Measurements from ENCODE around the gene IL9R. TPM values are rescaled to one million over a fixed set of nuclear protein-coding genes. Genes with fewer than 3 reads are reported as not detected.
"Not testable (repeated sequence)": the region's sequence is repeated elsewhere in the genome, so short reads cannot be mapped to it uniquely, and the experiment has no call there.

IL9R gene
- total RNA-seq, 1 donor from 2014 or later = not detected

GRCh38 chrX:155968791-155969190 lies 28.7 kb upstream of the IL9R start:
- no peak overlapping the region for H3K4me3 ChIP-seq (ENCODE audit: low read depth, low read length)
- DNase-seq (ENCODE audit: low read depth) = no peak

GRCh38 chrX:155971658-155972057 lies 25.8 kb upstream of the IL9R start:
- not testable (repeated sequence) for H3K4me3 ChIP-seq (ENCODE audit: low read depth, low read length); DNase-seq (ENCODE audit: low read depth)
- peak; percentile 23 for TF ChIP-seq CTCF (conservative IDR thresholded peaks at IDR 0.05; ENCODE audit: low read depth, low read length)

More at GRCh38 chrX:155968791-155969190, 28.7 kb upstream of the IL9R start:
- TF ChIP-seq CTCF (conservative IDR thresholded peaks at IDR 0.05; ENCODE audit: low read depth, low read length) = no peak

- not testable (repeated sequence) for H3K4me3 ChIP-seq (ENCODE audit: low read depth, low read length); DNase-seq (ENCODE audit: low read depth)
Observed at GRCh38 chrX:155972241-155972640, 25.3 kb upstream of the IL9R start.

- no peak overlapping the region for H3K4me3 ChIP-seq (ENCODE audit: low read depth, low read length)
- no peak for TF ChIP-seq CTCF (conservative IDR thresholded peaks at IDR 0.05; ENCODE audit: low read depth, low read length)
- no peak for DNase-seq (ENCODE audit: low read depth)
Observed at GRCh38 chrX:155983326-155983725, 14.2 kb upstream of the IL9R start.

- no peak overlapping the region for H3K4me3 ChIP-seq (ENCODE audit: low read depth, low read length)
- no peak for TF ChIP-seq CTCF (conservative IDR thresholded peaks at IDR 0.05; ENCODE audit: low read depth, low read length)
- DNase-seq (ENCODE audit: low read depth) = no peak
Observed at GRCh38 chrX:155985208-155985607, 12.3 kb upstream of the IL9R start.

GRCh38 chrX:155986995-155987394 lies 10.5 kb upstream of the IL9R start:
- H3K4me3 ChIP-seq (ENCODE audit: low read depth, low read length); DNase-seq (ENCODE audit: low read depth): not testable (repeated sequence)

- no peak for DNase-seq (ENCODE audit: low read depth)
- no peak for TF ChIP-seq CTCF (conservative IDR thresholded peaks at IDR 0.05; ENCODE audit: low read depth, low read length)
- no peak overlapping the region for H3K4me3 ChIP-seq (ENCODE audit: low read depth, low read length)
Observed at GRCh38 chrX:155988859-155989258, 8.6 kb upstream of the IL9R start.

GRCh38 chrX:155993421-155993820 lies 4.1 kb upstream of the IL9R start:
- DNase-seq (ENCODE audit: low read depth) = no peak
- TF ChIP-seq CTCF (conservative IDR thresholded peaks at IDR 0.05; ENCODE audit: low read depth, low read length) = no peak
- H3K4me3 ChIP-seq (ENCODE audit: low read depth, low read length) = no peak overlapping the region

All from epithelial cell of proximal tubule (primary cell).